ENCODE data around the gene PLD1.

DNA sequence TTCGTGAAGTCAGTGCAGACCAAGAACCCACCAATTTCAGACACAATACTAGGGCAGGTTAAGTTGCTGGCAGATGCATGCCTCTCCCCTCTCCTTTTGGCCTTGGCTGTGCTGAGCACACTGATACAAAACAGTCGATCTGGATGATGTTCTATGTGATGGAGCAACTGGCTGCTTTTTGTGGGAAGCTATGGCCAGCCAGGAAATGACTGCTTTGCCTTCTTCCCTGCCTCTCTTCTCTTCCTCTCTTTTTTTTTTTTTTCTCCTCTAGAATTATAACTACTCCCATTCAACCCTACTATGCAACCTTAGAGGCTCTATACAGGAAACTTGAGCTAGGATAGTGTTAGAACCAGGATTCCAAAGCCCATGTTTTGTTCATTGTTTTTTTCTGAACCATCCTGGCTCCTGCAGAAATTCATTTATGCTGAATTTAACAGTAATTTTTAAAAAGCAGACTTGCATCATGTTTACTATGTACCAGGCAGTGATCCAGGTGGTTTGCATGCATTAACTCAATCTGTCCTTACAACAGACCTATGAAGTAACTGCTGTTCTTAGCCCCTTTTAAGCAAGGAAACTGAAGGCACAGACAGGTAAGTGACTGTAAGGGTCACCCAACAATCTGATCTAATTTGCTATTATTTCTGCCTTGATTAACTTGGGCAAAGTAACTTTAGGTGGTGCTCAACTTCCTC, 62.9 kb downstream of the PLD1 start:
- TF ChIP-seq, protein P1, sequence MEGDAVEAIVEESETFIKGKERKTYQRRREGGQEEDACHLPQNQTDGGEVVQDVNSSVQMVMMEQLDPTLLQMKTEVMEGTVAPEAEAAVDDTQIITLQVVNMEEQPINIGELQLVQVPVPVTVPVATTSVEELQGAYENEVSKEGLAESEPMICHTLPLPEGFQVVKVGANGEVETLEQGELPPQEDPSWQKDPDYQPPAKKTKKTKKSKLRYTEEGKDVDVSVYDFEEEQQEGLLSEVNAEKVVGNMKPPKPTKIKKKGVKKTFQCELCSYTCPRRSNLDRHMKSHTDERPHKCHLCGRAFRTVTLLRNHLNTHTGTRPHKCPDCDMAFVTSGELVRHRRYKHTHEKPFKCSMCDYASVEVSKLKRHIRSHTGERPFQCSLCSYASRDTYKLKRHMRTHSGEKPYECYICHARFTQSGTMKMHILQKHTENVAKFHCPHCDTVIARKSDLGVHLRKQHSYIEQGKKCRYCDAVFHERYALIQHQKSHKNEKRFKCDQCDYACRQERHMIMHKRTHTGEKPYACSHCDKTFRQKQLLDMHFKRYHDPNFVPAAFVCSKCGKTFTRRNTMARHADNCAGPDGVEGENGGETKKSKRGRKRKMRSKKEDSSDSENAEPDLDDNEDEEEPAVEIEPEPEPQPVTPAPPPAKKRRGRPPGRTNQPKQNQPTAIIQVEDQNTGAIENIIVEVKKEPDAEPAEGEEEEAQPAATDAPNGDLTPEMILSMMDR (IDR thresholded peaks at IDR 0.05) = no peak
- TF ChIP-seq POLR2AphosphoS5 (IDR thresholded peaks at IDR 0.05) = no peak
- TF ChIP-seq EP300 (IDR thresholded peaks at IDR 0.05) = no peak
